ENCODE data around the gene RUNX2. TPM values are rescaled to one million over a fixed set of nuclear protein-coding genes. Genes with fewer than 3 reads are reported as not detected.
"Not testable (repeated sequence)": the region's sequence is repeated elsewhere in the genome, so short reads cannot be mapped to it uniquely, and the experiment has no call there.

Gene RUNX2
- 1 to 10 TPM; 3.1 to 9.5 (median 3.5) TPM for polyA plus RNA-seq (ENCODE audit: insufficient read length in 4 of 4)

GRCh38 chr6:45327956-45328522 is at the start of gene RUNX2:
Gene RUNX2, plus strand, starts transcription at chr6:45328330. Its CDS starts 397 bp downstream, at chr6:45328727.
- DNase-seq (ENCODE audit: low read depth in 4 of 4, low spot score in 3 of 4): no peak

- DNase-seq (ENCODE audit: low read depth in 4 of 4, low spot score in 3 of 4): no peak
Measured at GRCh38 chr6:45278367-45278766, 49.8 kb upstream of the RUNX2 start.

GRCh38 chr6:45286707-45287106 is 41.4 kb upstream of the RUNX2 start:
- not testable (repeated sequence) for DNase-seq (ENCODE audit: low read depth in 4 of 4, low spot score in 3 of 4)

GRCh38 chr6:45289751-45290514 is 38.2 kb upstream of the RUNX2 start:
- DNase-seq (ENCODE audit: low read depth in 4 of 4, low spot score in 3 of 4): no peak

GRCh38 chr6:45293306-45293705 is 34.8 kb upstream of the RUNX2 start:
- DNase-seq (ENCODE audit: low read depth in 4 of 4, low spot score in 3 of 4): no peak

- DNase-seq (ENCODE audit: low read depth in 4 of 4, low spot score in 3 of 4): not testable (repeated sequence)
Measured at GRCh38 chr6:45294065-45294701, 33.9 kb upstream of the RUNX2 start.

- no peak for DNase-seq (ENCODE audit: low read depth in 4 of 4, low spot score in 3 of 4)
Measured at GRCh38 chr6:45297320-45297719, 30.8 kb upstream of the RUNX2 start.

- DNase-seq (ENCODE audit: low read depth in 4 of 4, low spot score in 3 of 4): no peak
Measured at GRCh38 chr6:45299096-45299581, 29.0 kb upstream of the RUNX2 start.

- no peak for DNase-seq (ENCODE audit: low read depth in 4 of 4, low spot score in 3 of 4)
Measured at GRCh38 chr6:45300736-45301135, 27.4 kb upstream of the RUNX2 start.

- no peak for DNase-seq (ENCODE audit: low read depth in 4 of 4, low spot score in 3 of 4)
Measured at GRCh38 chr6:45301348-45302142, 26.6 kb upstream of the RUNX2 start.

GRCh38 chr6:45302832-45303231 is 25.3 kb upstream of the RUNX2 start:
- no peak for DNase-seq (ENCODE audit: low read depth in 4 of 4, low spot score in 3 of 4)

GRCh38 chr6:45305546-45305945 is 22.6 kb upstream of the RUNX2 start:
- no peak for DNase-seq (ENCODE audit: low read depth in 4 of 4, low spot score in 3 of 4)

- DNase-seq (ENCODE audit: low read depth in 4 of 4, low spot score in 3 of 4): no peak
Measured at GRCh38 chr6:45310118-45310788, 17.9 kb upstream of the RUNX2 start.

- no peak for DNase-seq (ENCODE audit: low read depth in 4 of 4, low spot score in 3 of 4)
Measured at GRCh38 chr6:45314146-45314545, 14.0 kb upstream of the RUNX2 start.

GRCh38 chr6:45320349-45320748 is 7.8 kb upstream of the RUNX2 start:
- no peak for DNase-seq (ENCODE audit: low read depth in 4 of 4, low spot score in 3 of 4)

GRCh38 chr6:45323656-45324224 is 4.4 kb upstream of the RUNX2 start:
- DNase-seq (ENCODE audit: low read depth in 4 of 4, low spot score in 3 of 4): no peak

- DNase-seq (ENCODE audit: low read depth in 4 of 4, low spot score in 3 of 4): no peak
Measured at GRCh38 chr6:45326698-45327417, 1.3 kb upstream of the RUNX2 start.

- no peak for DNase-seq (ENCODE audit: low read depth in 4 of 4, low spot score in 3 of 4)
Measured at GRCh38 chr6:45328523-45328922, 393 bp downstream of the RUNX2 start.

GRCh38 chr6:45344900-45345299 is 16.8 kb downstream of the RUNX2 start:
- no peak for DNase-seq (ENCODE audit: low read depth in 4 of 4, low spot score in 3 of 4)
